GM12801 (cell line): ENCODE results near the gene ANKS1B.

Experiments used
- TF ChIP-seq, protein P1 (sequence below): IDR thresholded peaks from one replicate; pipeline ENCODE4 v1.5.1; 2011; ENCODE audit warnings: control low read depth; ENCODE audit not compliant: insufficient read length; ENCODE audit errors: extremely low read depth

Gene ANKS1B

DNA sequence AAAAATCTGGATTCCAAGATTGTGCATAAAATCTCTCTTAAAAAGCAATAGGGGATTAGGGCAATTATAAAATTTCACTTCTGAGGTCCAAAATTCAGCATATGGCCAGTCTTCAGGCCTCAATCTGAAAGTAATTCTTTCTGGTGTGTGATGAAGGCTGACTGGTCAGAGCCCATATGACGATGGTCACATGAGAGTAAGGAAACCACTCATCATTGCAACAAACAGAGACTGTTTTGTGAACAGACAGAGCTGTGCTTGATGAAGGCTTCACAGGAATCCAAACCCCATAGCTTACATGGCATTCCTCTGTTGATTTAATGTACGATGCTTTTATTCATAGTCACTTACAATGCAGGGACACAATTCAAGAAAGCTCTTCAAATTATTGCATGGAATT, 1101.5 kb downstream of the ANKS1B start:
- TF ChIP-seq, protein P1, sequence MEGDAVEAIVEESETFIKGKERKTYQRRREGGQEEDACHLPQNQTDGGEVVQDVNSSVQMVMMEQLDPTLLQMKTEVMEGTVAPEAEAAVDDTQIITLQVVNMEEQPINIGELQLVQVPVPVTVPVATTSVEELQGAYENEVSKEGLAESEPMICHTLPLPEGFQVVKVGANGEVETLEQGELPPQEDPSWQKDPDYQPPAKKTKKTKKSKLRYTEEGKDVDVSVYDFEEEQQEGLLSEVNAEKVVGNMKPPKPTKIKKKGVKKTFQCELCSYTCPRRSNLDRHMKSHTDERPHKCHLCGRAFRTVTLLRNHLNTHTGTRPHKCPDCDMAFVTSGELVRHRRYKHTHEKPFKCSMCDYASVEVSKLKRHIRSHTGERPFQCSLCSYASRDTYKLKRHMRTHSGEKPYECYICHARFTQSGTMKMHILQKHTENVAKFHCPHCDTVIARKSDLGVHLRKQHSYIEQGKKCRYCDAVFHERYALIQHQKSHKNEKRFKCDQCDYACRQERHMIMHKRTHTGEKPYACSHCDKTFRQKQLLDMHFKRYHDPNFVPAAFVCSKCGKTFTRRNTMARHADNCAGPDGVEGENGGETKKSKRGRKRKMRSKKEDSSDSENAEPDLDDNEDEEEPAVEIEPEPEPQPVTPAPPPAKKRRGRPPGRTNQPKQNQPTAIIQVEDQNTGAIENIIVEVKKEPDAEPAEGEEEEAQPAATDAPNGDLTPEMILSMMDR = no peak

DNA sequence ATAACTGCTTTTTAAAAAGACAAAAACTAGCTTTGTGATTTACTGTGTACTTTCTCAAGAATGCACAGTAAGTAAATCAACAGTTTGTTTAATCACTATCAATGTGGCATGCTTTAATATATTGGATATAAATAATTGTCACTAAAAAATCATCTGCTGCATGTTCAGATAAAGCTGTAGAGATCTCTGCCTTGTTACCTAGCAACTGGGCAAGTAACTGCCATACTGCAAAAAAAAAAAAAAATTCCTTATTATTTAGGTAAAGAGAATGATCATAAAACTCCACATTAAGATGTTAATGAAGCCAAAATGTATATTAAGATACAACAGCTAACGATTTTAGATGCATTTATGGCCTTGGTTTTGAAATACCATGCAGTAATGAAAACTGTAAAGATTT, 1102.2 kb downstream of the ANKS1B start:
- TF ChIP-seq, protein P1 = no peak

DNA sequence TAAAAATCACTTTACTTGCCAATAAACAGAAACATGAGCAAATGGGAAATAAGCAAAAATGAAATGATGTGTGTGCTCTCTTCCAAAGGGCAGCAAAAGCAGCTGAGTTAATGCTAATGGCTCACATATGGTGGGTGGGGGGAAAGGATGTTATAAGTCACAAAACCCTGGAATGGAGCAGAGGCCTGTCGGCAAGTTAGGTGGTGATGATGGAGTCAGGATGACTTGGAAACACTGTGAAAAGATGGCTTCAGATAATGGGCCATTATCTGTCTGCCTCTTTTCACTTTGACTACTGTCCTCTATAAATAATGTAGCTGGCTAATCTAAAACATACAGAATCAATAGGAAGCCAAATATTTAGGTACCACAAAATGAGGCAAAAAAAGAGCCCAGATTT, 1111.0 kb downstream of the ANKS1B start:
- TF ChIP-seq, protein P1 = no peak

DNA sequence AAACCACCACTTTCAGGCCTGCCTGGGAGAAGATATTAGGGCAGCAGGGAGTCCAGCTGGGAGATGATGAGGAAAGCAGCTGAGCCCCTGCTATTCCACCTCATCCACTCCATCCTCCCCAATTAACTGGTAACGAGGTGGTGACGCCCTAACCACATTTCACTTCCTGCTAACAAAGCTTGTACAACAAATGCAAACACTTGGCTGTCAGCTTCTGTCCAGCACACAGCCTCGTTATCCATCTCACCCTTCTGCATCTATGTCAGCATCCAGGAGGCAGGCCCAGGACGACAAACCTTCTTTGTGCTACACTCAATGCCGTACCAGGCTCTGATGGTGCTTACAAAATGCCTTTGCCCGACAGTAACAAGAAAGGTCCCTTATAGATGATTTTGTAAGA, 1114.2 kb downstream of the ANKS1B start:
- TF ChIP-seq, protein P1 = no peak

DNA sequence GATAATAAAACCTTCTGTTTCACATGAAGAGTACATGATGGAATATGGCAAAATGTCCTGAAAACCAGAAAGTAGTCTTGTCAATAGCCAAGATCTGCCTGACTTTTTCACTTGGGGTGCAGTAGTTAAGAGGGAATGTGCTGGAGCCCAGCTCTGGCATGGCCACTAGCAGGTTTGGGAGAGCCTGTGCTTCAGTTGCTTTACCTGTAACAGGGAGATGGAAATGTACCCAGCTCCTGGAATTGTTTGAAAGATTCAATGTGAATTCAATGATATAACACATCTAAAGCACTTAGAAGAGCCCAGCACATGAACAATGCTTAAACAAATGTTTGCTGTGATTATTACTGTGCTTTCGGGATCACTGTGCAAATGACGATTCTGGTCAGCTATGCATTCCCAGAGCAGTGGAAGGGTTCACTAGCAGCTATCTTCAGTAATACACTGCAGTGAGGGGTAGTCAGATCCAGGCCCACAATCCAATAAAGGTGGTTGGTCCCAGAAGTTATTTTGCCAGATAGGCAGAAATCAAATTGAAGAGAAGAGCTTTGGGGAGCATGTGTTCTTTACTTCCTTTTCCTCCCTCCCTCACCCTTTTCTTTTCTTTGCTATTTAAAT, 1114.7 kb downstream of the ANKS1B start:
- TF ChIP-seq, protein P1 = no peak

DNA sequence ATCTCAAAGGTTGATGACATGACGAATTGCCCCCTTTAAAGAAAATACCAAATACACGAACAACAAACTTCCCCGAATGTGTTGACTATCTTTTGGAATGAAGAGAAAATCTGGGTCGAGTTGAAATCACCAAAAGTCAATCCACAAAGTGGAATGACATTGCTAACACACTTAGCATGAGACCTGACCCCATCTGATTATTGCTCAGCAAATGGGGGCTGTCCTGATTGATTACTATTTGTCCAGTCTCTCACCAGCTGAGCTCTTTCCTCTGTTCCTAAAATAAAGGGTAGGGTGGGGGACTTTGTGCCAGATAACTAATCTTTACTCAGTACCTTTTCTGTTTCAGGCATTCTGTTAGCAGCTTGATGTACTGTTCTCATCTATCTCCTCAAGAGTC, 1116.2 kb downstream of the ANKS1B start:
- TF ChIP-seq, protein P1 = no peak

DNA sequence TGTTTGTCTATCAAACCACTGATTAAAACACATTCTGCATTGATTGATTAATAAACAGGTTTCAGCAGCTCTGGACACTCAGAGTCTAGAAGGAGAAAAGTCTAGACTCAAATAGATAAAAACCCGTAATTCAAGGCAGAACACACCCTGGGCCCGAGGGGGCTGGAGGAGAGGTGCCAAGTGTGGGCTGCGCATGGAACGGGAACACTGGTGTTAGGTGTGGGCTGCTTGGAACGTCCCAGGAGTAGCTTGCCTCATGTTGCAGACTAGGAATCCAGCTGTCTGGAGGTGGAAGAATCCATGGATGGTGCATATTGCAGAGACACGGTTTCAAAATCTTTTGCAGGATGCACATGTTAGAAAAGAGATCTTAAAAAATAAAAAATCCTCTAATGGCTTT, 1116.7 kb downstream of the ANKS1B start:
- TF ChIP-seq, protein P1 = no peak
